Measurements from ENCODE around the gene YIPF3. TPM values are rescaled to one million over a fixed set of nuclear protein-coding genes. Genes with fewer than 3 reads are reported as not detected.

The YIPF3 gene
- total and polyA plus RNA-seq, 9 of the 15 experiments (the other 6 are each of a cell fraction or from before 2014, with no cell fraction given): 27.5 to 75.3 (median 57.6) TPM

GRCh38 chr6:43494766-43495165, 22.0 kb downstream of the YIPF3 start:
- intact Hi-C loops (cut with micrococcal nuclease) (no loop called here), in situ Hi-C loops (cut with MboI) (loop anchor here (5.0 kb wide), 1 partner anchor 232 kb away; no protein-coding TSS in a partner anchor)
- Histone ChIP-seq H3K27ac (ENCODE audit: extremely low read depth, low read depth, low read length) (no peak overlapping the region), H4K20me1 (replicated peaks; ENCODE audit: control insufficient read depth, insufficient read depth, low read length) (peaks cover 22% of the 10 kb centered on the region), H3K79me2 (ENCODE audit: control insufficient read depth, insufficient read depth, low read length) (0 out of 3 replicates have a peak, but pooled peaks cover 3% of the 10 kb centered on the region), H3K4me1 (replicated peaks in 1 of 2; ENCODE audit: control insufficient read depth in 2 of 2, insufficient read depth in 2 of 2, low read length in 2 of 2) (peaks cover 16 to 28% of the 10 kb centered on the region in 2 experiments), H3K9me3 (replicated peaks; ENCODE audit: control insufficient read depth, insufficient read depth, low read depth, low read length) (no peaks in the 10 kb centered on the region), H2AFZ (ENCODE audit: low read depth, low read length) (no peak overlapping the region), H3K36me3 (ENCODE audit: control insufficient read depth, insufficient read depth, low read length) (peaks cover 23% of the 10 kb centered on the region; the same call in 2 of the 3 replicates), H3K9ac (ENCODE audit: insufficient read depth in 1 of 2, low read depth in 2 of 2, low read length in 2 of 2) (peak overlapping the region in 1 of 2 experiments; percentile 61; a peak in 2 of 4 replicates), H3K27me3 (ENCODE audit: control insufficient read depth in 2 of 2, insufficient read depth in 2 of 2, low read length in 2 of 2) (no peaks in the 10 kb centered on the region), H3K9me1 (ENCODE audit: control insufficient read depth, insufficient read depth, low read length) (peaks cover 3% of the 10 kb centered on the region), H3K4me2 (ENCODE audit: insufficient read depth, low read length) (no peak overlapping the region), H3K4me3 (no peak overlapping the region)
- 64% methylated on average over 4 of the region's 4 CpGs for WGBS (ENCODE audit: insufficient coverage, low coverage, missing lambda C conversion rate)
- TF ChIP-seq ZNF174 (CRISPR knock-in tag; IDR thresholded peaks at IDR 0.05): no peak
- 0 out of 2 replicates have a peak, but pooled peaks have one; percentile 13 for TF ChIP-seq MECOM (CRISPR knock-in tag; IDR thresholded peaks at IDR 0.05)
- no peak for TF ChIP-seq TEAD2 (tag; IDR thresholded peaks at IDR 0.05)
- TF ChIP-seq ZNF41 (CRISPR knock-in tag; conservative IDR thresholded peaks at IDR 0.05): no peak
- ATAC-seq (no peak), FAIRE-seq (no peak), DNase-seq (ENCODE audit: extremely low read depth in 1 of 4, low spot score in 3 of 4) (no peak)
- CTCF ChIA-PET (ENCODE audit: low intra/inter-chr PET ratio): no interaction called here
- POLR2A ChIA-PET: interaction anchor here (0.7 to 8.5 kb wide), 8 partner anchors 8 to 312 kb away, joined by 3 to 54 read pairs (median 4); partner anchors contain the start of genes CUL9 and LRRC73
- BruUV-seq (replicated peaks): no TSS peak

- Histone ChIP-seq H3K4me3 (no peak overlapping the region), H3K79me2 (ENCODE audit: control insufficient read depth, insufficient read depth, low read length) (0 out of 3 replicates have a peak, but pooled peaks cover 3% of the 10 kb centered on the region), H3K9ac (ENCODE audit: insufficient read depth in 1 of 2, low read depth in 2 of 2, low read length in 2 of 2) (peak overlapping the region in 1 of 2 experiments; percentile 61; a peak in 1 of 4 replicates), H3K36me3 (ENCODE audit: control insufficient read depth, insufficient read depth, low read length) (peaks cover 19% of the 10 kb centered on the region; the same call in 2 of the 3 replicates), H3K9me3 (replicated peaks; ENCODE audit: control insufficient read depth, insufficient read depth, low read depth, low read length) (no peaks in the 10 kb centered on the region), H3K4me2 (ENCODE audit: insufficient read depth, low read length) (peak overlapping the region; percentile 35; the same call in 1 of the 2 replicates), H2AFZ (ENCODE audit: low read depth, low read length) (no peak overlapping the region), H3K27me3 (ENCODE audit: control insufficient read depth in 2 of 2, insufficient read depth in 2 of 2, low read length in 2 of 2) (no peaks in the 10 kb centered on the region), H3K9me1 (ENCODE audit: control insufficient read depth, insufficient read depth, low read length) (peaks cover 3% of the 10 kb centered on the region), H3K4me1 (replicated peaks in 1 of 2; ENCODE audit: control insufficient read depth in 2 of 2, insufficient read depth in 2 of 2, low read length in 2 of 2) (peaks cover 16 to 31% of the 10 kb centered on the region in 2 experiments), H3K27ac (ENCODE audit: extremely low read depth, low read depth, low read length) (no peak overlapping the region), H4K20me1 (replicated peaks; ENCODE audit: control insufficient read depth, insufficient read depth, low read length) (peaks cover 24% of the 10 kb centered on the region)
- DNase-seq (ENCODE audit: extremely low read depth in 1 of 4, low spot score in 3 of 4): peak; percentile 49 to 63 (median 56)
- WGBS (ENCODE audit: insufficient coverage, low coverage, missing lambda C conversion rate): 12% methylated on average over 3 of the region's 6 CpGs
- CTCF ChIA-PET (ENCODE audit: low intra/inter-chr PET ratio): no interaction called here
- ATAC-seq: peak; percentile 57
- in situ Hi-C loops (cut with MboI): loop anchor here (5.0 kb wide), 1 partner anchor 232 kb away; no protein-coding TSS in a partner anchor
- BruUV-seq (replicated peaks): no TSS peak
- intact Hi-C loops (cut with micrococcal nuclease): no loop called here
- FAIRE-seq: peak; percentile 79
- POLR2A ChIA-PET: interaction anchor here (0.7 to 8.5 kb wide), 9 partner anchors 9 to 312 kb away, joined by 3 to 54 read pairs (median 4); partner anchors contain the start of genes CUL9 and LRRC73
- TF ChIP-seq SPI1 (IDR thresholded peaks at IDR 0.05; ENCODE audit: borderline replicate concordance, low read depth, low read length) (0 out of 2 replicates have a peak, but pooled peaks have one; percentile 13), ARID1B (IDR thresholded peaks at IDR 0.05) (peak; percentile 28; the same call in 1 of the 2 replicates), FOSL1 (tag; conservative IDR thresholded peaks at IDR 0.05) (peak; percentile 53), ZNF316 (IDR thresholded peaks at IDR 0.05) (peak; percentile 29), PHF21A (IDR thresholded peaks at IDR 0.05; ENCODE audit: borderline replicate concordance, low read depth) (no peak), ZNF695 (CRISPR knock-in tag; IDR thresholded peaks at IDR 0.05) (no peak), SMARCE1 (IDR thresholded peaks at IDR 0.05) (peak; percentile 52; the same call in 1 of the 2 replicates), CBFA2T3 (IDR thresholded peaks at IDR 0.05) (peak; percentile 28; the same call in 1 of the 2 replicates), MAFF (IDR thresholded peaks at IDR 0.05; ENCODE audit: low read length) (peak; percentile 23; the same call in 1 of the 2 replicates), FOXJ2 (tag; IDR thresholded peaks at IDR 0.05) (no peak), THAP7 (CRISPR knock-in tag; IDR thresholded peaks at IDR 0.05) (no peak), ADNP (tag; IDR thresholded peaks at IDR 0.05) (no peak), CTBP1 (IDR thresholded peaks at IDR 0.05; ENCODE audit: borderline replicate concordance) (no peak), RUNX1 (IDR thresholded peaks at IDR 0.05; ENCODE audit: low read depth) (no peak), NFE2 (IDR thresholded peaks at IDR 0.05; ENCODE audit: low read depth) (peak; percentile 70), SMARCA4 (IDR thresholded peaks at IDR 0.05) (peak; percentile 49; the same call in 1 of the 2 replicates)
Measured at GRCh38 chr6:43494321-43494720, 22.4 kb downstream of the YIPF3 start.
